ENCODE data around the gene CD99.
"Not testable (repeated sequence)": the region's sequence is repeated elsewhere in the genome, so short reads cannot be mapped to it uniquely, and the experiment has no call there.

Gene CD99

DNA sequence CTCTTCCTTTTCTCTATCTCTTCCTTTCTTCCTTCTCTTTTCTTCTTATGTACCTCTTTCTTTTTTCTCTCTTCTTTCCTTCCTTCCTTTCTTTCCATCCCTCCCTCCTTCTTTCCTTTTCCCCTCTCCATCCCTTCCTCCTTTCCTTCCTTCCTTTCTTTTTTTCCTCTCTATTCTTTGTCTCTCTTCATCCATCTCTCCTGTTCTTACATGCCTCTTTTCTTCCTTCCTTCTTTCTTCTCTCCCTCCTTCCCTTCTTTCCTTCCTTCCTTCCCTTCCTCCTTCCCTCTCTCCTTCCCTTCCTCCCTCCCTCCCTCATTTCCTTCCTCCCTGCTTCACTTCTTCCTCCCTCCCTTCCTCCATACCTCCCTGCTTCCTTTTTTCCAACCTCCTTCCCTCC, 41.6 kb downstream of the CD99 start:
- DNase-seq, result no peak

DNA sequence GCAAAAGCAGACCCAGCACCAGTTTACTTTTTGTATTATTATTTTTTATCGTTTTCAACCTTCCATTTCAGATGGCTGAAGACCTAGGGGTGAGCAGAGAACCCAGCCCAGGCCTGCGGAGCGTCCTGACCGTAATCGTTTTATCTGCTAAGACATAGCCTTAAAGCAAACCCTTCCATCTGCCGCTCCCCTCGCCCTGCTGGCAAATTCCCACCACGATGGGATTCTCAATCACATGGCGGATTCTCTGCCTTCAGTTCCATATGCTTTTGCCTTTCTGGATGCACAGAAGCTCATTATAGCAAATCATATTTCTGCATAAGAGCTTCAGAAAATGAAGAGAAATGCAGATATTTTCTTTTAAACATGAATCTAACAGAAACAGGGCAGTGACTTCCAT, 42.2 kb downstream of the CD99 start:
- DNase-seq, result no peak

DNA sequence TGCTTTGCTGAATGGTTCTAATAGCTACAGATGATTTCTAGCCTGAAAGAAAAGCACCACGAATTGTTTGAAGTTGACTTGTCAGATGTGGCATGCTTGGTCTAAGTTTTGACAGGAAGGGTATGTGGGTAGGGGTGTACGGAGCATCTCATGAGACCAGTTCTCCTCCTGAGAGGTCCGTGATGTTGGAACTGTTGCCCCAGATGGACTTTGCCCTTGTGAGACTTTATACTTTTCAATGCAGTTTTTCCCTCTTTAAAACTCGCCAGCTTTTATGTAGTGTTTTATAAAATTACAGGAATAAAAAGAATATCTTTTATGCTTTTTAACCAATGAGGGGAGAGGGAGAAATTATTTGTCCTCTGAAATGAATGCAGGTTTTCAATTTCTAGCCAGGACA, 44.2 kb downstream of the CD99 start:
- no peak for DNase-seq

DNA sequence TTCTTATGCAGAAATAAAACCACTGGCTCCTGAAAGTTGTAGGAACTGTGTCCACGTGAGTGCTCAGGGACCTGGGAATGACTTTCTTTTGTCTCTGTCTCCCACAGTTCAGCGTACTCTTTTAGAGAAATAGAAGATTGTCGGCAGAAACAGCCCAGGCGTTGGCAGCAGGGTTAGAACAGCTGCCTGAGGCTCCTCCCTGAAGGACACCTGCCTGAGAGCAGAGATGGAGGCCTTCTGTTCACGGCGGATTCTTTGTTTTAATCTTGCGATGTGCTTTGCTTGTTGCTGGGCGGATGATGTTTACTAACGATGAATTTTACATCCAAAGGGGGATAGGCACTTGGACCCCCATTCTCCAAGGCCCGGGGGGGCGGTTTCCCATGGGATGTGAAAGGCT, 49.6 kb downstream of the CD99 start:
- DNase-seq, result no peak

DNA sequence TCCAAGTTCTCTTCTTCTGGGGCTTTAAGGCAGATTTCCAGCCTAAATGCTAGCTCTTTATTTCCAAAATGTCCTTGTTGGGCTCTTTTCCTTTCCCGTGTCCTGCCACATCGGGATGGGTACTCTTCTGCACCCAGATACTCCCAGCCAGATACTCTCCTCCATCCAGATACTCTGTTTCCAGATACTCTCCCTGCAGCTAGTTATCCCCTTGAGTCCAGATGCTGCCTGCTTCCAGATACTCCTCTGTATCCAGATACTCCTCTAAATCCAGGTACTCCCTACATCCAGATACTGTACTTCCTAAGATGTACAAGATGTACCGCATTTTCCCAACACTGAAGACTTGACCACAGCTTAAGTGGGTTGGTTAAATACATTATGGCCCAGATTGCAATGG, 50.3 kb downstream of the CD99 start:
- DNase-seq, result no peak

DNA sequence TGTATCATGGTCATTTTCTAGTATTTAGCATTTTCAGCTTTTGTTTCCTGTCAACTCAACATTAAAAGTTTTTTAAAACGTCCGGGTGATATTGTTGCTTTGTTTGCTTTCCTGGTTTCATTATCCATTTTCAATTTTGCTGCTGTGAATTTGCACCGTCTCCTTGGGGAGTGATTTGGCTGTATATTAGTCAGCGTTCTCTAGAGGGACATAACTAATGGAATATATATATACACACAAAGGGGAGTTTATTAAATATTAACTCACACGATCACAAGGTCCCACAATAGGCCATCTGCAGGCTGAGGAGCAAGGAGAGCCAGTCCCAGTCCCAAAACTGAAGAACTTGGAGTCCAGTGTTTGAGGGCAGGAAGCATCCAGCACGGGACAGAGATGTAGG, 55.2 kb downstream of the CD99 start:
- not testable (repeated sequence) for DNase-seq

DNA sequence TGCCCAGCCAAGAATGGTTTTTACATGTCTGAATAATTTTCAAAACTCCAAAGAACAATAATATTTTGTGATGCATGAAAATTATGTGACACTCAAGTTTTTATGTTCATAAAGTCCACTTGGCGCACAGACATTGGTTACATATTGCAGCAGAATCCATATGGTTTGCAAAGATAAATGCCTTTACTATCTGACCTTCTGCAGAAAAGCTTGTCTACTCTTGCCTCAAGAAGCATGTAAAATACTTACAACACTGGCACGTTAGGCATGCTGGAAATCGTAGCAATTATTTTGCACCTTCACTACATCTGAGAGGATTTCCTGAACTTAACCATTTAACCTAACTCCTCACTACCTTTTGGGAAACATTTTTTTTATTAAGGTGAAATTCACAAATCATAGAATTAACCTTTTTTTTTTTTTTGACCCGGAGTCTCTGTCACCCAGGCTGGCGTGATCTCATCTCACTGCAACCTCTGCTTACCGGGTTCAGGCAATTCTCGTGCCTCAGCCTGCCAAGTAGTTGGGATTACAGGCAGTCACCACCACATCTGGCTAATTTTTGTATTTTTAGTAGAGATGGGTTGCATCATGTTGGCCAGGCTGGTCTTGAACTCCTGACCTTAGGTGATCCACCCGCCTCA, 57.2 kb downstream of the CD99 start:
- no peak for DNase-seq

DNA sequence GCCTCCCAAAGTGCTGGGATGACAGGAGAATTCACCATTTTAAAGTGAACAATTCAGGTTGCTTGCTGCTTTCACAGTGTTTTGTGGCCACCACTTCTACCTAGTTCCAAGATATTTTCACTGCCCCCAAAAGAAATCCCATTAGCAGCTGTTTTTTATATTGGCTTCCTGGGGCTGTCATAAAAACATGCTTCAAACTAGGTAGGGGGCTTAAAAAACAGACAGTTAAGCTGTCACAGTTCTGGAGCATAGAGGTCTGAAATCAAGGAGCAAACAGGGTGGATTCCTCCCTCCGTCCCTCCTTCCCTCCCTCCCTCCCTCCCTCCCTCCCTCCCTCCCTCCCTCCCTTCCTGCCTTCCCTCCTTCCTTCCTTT, 57.7 kb downstream of the CD99 start:
- DNase-seq, result no peak

DNA sequence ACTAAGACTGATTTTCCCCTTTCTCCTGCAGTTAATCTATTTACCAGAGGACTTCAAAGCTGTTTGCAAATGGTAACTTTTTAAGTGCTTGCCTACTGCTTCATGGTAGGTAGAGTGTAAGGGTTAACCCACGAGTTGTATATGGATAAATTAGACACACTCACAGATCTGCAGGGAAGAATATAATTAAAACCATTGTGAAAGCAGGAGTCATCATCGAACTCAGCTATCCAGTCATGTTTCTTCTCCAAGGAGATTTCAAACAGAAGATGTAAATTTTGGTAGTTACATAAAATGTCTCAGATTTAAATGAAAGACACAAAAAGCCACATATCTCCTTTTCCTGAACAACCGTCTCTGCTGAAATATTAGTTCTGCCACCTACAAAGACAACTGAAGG, 60.2 kb downstream of the CD99 start:
- no peak for DNase-seq

DNA sequence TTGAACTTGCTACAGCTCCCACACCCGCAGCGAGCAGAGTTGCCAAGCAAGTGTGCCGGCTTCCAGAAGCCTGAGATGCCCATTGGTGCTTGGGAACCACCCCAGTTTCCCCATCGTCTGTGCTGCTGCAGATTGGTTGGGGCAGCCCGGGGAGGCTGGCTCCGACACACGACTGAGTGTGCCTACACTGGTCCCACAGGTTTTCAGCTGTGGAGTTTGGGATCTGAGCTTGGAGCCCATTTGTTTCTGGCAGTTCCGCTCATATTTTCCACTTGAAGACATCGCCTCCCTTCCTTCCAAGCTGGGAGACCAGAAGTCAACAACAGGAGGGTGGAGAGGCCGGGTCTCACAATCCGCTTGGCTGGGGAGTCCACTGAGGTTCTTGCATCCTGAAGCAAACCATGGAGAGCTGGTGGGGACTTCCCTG, 60.8 kb downstream of the CD99 start, which contains the start of gene XG:
Gene XG, plus strand, starts transcription at position 167 of the 427 bp plus-strand sequence. Its CDS starts 235 bp downstream, at position 402.
- not testable (repeated sequence) for DNase-seq

DNA sequence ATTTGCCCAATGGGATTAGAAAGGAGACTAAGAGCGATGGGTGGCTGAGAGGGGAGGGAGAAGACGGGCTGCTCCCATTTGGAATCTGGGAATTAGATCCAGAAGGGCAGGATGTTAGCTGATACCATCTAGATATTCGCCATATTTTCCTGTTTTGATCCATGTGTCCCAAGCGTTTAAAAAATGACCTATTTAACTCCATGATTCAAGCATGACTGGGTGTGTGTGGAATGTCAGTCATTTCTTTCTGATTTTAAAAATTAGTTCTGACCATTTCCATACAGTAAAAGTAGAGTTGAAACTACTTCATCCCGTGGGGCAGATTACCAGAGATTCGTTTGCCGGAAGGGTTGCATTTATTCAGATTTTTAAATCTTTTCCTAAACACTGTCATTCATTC, 61.3 kb downstream of the CD99 start:
- DNase-seq, result not testable (repeated sequence)

DNA sequence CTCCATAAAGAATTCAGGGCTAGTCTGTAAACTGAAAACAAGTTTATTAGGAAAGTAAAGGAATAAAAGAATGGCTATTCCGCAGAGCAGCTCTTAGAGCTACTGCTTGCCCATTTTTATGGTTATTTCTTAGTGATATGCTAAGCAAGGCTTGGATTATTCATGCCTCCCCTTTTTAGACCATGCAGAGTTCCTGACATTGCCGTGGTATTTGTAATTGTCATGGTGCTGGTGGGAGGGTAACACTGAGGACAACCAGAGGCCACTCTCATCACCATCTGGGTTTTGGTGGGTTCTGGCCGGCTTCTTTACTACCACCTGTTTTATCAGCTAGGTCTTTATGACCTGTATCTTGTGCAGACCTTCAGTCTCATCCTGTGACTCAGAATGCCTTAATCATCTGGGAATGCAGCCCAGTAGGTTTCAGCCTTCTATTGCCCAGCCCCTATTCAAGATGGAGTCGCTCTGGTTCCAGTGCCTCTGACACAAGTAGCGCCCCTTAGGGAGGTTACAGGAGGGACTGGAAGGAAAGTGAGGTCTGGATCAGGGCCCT, 64.1 kb downstream of the CD99 start:
- DNase-seq, result not testable (repeated sequence)

DNA sequence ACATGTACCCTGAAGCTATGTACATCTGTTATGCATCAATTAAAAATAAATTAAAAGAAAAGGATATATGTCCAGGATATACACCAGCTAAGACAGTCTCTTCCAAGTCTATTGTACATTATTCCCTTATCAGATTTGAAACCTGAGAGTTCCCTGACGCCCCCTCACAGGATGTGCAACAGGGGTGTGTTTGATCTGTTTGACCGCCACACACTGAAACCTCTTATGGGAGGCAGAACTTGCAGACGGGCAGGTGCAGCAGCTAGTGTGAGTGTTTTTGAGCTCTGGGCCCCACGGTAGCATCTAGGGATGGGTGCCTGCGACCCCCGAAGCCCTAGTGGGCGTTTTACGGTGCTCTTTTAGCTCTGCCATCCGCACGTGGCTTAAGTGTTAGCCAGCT, 65.5 kb downstream of the CD99 start:
- no peak for DNase-seq

DNA sequence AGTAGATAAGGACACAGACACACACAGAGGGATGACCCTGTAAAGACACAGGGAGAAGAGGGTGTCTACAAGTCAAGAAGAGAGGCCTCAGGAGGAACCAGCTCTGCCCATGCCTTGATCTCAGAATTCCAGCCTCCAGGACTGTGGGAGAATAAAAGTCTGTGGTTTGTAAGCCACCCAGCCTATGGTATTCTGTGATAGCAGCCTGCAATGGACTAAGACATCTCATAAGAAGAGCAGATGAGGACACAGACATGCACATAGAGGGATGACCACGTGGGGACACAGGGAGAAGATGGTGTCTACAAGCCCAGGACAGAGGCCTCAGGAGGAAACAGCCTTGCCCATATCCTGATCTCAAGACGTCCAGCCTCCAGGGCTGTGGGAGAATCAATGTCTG, 70.2 kb downstream of the CD99 start:
- no peak for DNase-seq

DNA sequence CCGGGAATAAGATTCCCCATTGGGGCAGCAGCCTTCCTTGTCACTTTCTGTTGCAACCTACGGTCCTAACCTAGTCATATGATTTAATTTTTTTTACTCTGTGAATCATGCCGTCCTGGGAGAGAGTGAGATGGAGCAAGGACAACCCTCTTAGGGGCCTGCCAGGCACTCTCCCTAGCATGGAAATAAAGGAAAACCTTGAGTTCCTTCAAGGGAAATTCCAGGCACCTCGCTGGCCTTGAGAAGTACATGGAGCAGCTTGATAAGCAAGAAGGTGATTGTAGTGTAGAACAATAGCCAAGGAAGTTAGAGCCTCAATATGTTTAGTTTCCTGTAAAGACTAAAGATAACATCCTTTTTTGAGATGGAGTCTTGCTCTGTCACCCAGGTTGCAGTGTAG, 71.6 kb downstream of the CD99 start:
- not testable (repeated sequence) for DNase-seq

DNA sequence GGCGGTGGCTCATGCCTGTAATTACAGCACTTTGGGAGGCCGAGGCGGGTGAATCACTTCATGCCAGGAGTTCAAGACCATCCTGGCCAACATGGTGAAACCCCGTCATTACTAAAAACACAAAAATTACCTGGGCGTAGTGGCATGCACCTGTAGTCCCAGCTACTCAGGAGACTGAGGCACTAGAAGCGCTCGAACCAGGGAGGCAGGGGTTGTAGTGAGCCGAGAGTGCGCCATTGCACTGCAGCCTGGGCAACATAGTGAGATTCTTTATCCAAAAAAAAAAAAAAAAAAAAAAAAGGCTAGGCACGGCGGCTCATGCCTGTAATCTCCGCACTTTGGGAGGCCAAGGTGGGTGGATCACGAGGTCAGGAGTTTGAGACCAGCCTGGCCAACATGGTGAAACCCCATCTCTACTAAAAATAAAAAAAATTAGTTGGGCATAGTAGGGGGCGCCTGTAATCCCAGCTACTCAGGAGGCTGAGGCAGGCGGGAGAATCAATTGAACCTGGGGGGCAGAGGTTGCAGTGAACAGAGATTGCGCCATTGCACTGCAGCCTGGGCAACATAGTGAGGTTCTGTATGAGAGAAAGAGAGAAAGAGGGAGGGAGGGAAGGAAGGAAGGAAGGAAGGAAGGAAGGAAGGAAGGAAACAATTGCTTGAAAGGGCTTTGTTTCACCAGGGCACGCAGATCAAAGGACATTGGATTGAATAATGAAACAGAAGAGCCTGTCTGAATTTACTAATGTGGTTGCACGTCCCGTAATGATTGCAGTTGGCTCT, 73.9 kb downstream of the CD99 start:
- not testable (repeated sequence) for DNase-seq

DNA sequence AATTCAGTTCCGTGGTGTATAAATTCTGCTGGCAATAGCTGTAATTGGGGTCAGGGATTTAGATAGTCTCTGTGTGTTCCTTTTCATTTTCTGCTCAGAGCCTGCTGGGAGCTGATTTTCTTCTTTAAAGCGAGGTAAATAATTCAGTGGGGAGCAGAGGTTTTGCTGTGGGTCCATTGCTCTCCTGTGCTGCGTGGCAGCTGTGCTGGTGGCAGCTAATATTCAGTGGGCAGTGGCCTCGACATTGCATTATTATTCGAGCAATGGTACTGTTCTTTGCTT, 74.4 kb downstream of the CD99 start:
- no peak for DNase-seq

DNA sequence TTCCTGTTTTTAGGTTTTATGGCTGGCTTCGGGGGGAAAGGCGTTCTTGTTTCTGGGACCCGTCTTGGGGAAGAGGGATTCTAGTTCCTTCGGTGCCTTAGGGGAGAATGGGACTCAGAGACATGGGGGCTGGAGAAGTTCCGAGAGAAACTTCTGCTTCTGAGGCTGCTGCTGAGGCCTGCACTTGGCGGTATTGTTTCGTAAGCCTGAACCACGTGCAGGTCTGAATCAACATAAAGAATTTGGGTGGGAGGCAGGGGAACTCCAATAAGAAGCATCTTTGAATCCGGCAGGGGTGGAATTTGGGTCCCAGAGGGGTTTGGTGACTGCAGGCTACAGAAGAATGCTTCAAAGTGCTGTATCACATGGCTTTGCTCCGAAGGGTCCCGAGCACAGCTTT, 75.8 kb downstream of the CD99 start:
- no peak for DNase-seq

DNA sequence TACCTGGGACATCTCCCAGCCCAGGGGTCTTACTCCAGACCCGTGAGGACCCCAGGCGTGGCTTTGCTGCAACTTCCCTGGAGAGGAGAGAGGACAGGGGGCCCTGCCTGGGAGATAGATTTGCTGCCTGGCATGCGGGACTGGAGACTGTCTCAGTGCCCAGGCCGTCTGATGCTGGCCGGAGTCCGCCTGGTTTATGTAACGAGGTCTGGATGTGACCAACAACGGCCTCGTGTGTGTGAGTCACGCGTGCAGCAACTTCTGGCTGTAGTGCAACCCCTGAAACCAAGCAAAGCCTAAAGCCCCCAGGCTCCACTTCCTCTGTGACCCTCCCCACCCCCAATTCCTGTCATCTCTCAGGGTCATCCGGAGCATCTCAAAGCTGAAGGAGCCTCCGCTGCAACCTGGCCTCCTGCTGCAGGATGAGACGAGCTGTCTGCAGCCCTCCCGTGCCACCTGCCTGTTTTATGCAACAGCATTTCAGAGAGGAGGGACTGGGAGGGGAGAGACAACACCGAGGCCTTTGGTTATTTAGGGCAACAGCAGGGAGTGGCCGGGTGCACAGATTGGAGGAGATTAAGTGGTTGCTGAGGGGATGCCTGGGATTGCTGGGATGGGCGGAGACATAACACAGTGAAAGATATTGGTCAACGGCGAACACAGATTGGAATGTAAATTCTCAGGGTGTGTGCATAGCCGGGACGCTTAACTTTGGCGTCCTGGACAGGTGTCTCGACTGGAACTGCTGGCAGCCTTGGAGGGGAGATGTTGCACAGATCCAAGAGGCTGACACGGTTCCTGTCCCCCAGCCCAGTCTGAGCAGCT, 76.7 kb downstream of the CD99 start:
- DNase-seq, result no peak

DNA sequence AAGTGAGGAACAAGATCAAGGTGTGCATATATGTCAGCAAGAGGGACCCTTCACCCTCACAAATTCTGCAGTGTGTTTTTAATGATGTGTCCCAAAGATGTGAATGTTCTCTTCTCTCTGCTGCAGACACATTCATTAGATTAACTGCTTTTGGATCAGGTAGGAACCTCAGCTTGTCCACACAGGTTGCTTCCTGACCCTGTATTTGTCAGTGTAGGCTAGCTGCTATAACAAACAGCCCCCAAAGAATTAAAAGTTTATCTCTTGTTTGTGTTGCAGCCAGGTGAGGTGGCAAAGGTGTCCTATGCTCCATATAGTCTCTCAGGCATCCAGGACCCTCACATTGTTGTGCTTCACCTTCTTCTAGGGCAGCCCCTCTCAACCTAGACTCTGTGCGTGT, 78.5 kb downstream of the CD99 start:
- no peak for DNase-seq

DNA sequence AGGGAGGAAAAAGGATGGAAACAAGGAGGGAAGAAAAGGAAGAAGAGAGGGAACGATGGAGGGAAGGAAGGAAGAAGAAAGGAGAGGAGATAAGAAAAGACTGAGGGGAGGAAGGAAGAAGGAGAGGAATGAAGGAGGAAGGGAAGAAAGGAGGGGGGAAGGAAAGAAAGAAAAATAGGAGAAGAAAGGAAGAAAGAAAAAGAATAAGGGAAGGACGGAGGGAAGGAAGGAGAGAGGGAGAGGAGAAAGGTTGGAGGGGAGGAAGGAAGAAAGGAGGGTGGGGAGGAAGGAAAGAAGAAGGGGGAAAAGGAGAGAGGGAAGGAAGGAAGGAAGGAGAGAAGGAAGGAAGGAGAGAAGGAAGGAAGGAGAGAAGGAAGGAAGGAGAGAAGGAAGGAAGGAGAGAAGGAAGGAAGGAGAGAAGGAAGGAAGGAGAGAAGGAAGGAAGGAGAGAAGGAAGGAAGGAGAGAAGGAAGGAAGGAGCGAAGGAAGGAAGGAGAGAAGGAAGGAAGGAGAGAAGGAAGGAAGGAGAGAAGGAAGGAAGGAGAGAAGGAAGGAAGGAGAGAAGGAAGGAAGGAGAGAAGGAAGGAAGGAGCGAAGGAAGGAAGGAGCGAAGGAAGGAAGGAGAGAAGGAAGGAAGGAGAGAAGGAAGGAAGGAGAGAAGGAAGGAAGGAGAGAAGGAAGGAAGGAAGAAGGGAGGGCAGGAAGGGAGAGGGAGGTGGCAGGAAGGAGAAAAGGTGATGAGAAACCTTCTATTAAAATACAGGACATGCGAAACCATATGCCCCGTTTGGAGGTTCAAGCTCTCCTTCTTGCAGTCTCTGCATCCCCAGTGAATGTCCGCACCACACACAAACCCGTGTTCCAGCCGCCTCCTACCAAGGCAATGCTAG, 82.3 kb downstream of the CD99 start:
- DNase-seq, result not testable (repeated sequence)

DNA sequence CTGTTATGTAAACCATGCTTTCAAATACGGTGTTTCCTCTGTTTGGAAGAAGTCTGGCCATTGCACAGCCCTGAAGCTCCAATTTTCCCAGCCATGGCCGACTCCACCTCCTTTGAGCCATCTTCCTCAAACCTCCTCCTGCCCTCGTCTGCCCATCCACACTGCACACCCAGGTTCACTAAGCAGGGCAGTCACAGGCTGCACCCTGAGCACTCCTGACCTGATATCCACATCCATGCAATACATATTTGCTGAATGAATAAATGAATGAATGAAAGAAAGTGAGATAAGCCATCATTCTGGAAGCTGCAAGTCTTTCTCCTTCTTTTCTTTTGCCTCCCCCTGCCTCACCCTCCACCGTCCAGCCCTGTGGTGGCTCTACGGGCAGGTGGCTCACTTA, 83.0 kb downstream of the CD99 start:
- no peak for DNase-seq

DNA sequence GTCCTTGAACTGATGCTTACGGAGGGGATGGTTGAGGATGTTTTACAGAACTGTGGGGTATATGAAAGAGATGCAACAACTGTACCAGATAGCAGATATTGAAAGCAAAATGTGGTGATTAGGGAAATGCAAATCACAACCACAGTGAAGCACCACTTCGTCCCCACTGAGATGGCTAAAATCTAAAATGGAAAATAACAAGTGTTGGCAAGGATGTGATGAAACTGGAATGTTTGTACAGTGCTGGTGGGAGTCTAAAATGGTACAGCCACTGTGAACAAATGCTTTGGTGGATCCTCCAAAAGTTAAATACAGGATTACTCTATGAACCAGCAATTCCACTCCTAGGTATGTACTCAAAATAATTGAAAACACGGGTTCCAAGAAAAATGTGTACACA, 83.7 kb downstream of the CD99 start:
- no peak for DNase-seq
